Lung (tissue), 12 donors: ENCODE results near the gene ADPRH. TPM values are rescaled to one million over a fixed set of nuclear protein-coding genes. Genes with fewer than 3 reads are reported as not detected.

ENCODE experiments used
- ATAC-seq: fragments of 200-7000 bp; cut with Tn5 transposase; one replicate; pipeline ENCODE4 v1.9.1; 2020; ENCODE audit warnings: moderate number of reproducible peaks; ENCODE audit not compliant: insufficient read depth, low FRiP score
- DNase-seq, 3 donors: peaks; one replicate each; pipeline ENCODE4 v3.0.0-alpha.2; 2013 to 2017
- H3K27ac ChIP-seq, 2 donors: one replicate each; pipeline ENCODE4 v1.5.1; 2013; ENCODE audit warnings: mild to moderate bottlenecking in 2 of 2, moderate library complexity in 2 of 2, control low read depth in 1 of 2, inconsistent platforms in 1 of 2, low read depth in 1 of 2, low read length in 1 of 2
- H3K27me3 ChIP-seq, 3 donors: one replicate each; pipeline ENCODE4 v1.5.1; 2013; ENCODE audit warnings: low read length in 2 of 3; ENCODE audit not compliant: control insufficient read depth in 3 of 3, insufficient read depth in 3 of 3
- H3K36me3 ChIP-seq, 4 donors: one replicate each; pipeline ENCODE4 v1.5.1; 2013; ENCODE audit warnings: low read length in 4 of 4, mild to moderate bottlenecking in 1 of 4, moderate library complexity in 1 of 4; ENCODE audit not compliant: control insufficient read depth in 4 of 4, insufficient read depth in 4 of 4
- H3K4me1 ChIP-seq, 5 donors: one replicate each; pipeline ENCODE4 v1.5.1; 2013; ENCODE audit warnings: low read length in 5 of 5, mild to moderate bottlenecking in 2 of 5, moderate library complexity in 1 of 5; ENCODE audit not compliant: control insufficient read depth in 5 of 5, insufficient read depth in 5 of 5
- H3K4me3 ChIP-seq: one replicate; pipeline ENCODE4 v1.5.1; 2013; ENCODE audit warnings: mild to moderate bottlenecking, control low read depth, moderate library complexity
- H3K9ac ChIP-seq, 2 donors: one replicate each; pipeline ENCODE4 v1.5.1; 2013; ENCODE audit warnings: low read length in 2 of 2, control low read depth in 1 of 2; ENCODE audit not compliant: insufficient read depth in 1 of 2
- H3K9me3 ChIP-seq, 4 donors: one replicate each; pipeline ENCODE4 v1.5.1; 2013; ENCODE audit warnings: low read length in 3 of 4, mild to moderate bottlenecking in 1 of 4, moderate library complexity in 1 of 4; ENCODE audit not compliant: control insufficient read depth in 4 of 4, insufficient read depth in 3 of 4
- CTCF ChIP-seq: IDR thresholded peaks from 2 replicates; pipeline ENCODE4 v1.5.1; 2012; ENCODE audit warnings: mild to moderate bottlenecking; ENCODE audit errors: control extremely low read depth, extremely low read depth
- WGBS, 2 donors: extraction: QIAGEN DNeasy Blood & Tissue Kit; methylation state at CpG; one replicate each; pipeline ENCODE4 v1.1.7; 2013; 5-methylcytosine and 5-hydroxymethylcytosine counted together
- polyA plus RNA-seq, 2 donors: library from polyadenylated mRNA; stranded (reverse); fragments of 200-250 nt; gene quantifications; one replicate each; pipeline ENCODE4 v1.2.1, GENCODE V29; 2013
- total RNA-seq, 2 donors: library from RNA; depleted of rRNA in 1 of 2; stranded (reverse); fragments of >200 nt in 1 of 2; gene quantifications; one replicate each; pipeline ENCODE4 v1.2.1, GENCODE V29; 2014 to 2021
- donor health status: control.
- donor health status: control.
- donor health status: Bipolar disorder and iron deficiency.
- donor health status: healthy.
- donor health status: DM: yes; HTN: yes; CAD: no.

ADPRH gene
- total and polyA plus RNA-seq, 4 donors, result 5.4 to 26.3 (median 14.2) TPM

- Histone ChIP-seq H3K4me3 (no peak overlapping the region), H3K9ac (no peak overlapping the region), H3K27ac (no peak overlapping the region), H3K36me3 (peaks cover 0 to 7% (median 5%) of the 10 kb centered on the region in 4 donors), H3K9me3 (peaks cover 0 to 4% (median 0%) of the 10 kb centered on the region in 4 donors), H3K27me3 (no peaks in the 10 kb centered on the region), H3K4me1 (peaks cover 0 to 3% (median 0%) of the 10 kb centered on the region in 5 donors)
- ATAC-seq, result no peak
- TF ChIP-seq CTCF, result no peak
- WGBS, 2 donors, result 60 to 61% methylated on average over 3 of the region's 3 CpGs
- peak in 1 of 3 donors; percentile 10 for DNase-seq
These were observed 8.8 kb downstream of the ADPRH start for GRCh38 chr3:119588112-119588511.

DNA sequence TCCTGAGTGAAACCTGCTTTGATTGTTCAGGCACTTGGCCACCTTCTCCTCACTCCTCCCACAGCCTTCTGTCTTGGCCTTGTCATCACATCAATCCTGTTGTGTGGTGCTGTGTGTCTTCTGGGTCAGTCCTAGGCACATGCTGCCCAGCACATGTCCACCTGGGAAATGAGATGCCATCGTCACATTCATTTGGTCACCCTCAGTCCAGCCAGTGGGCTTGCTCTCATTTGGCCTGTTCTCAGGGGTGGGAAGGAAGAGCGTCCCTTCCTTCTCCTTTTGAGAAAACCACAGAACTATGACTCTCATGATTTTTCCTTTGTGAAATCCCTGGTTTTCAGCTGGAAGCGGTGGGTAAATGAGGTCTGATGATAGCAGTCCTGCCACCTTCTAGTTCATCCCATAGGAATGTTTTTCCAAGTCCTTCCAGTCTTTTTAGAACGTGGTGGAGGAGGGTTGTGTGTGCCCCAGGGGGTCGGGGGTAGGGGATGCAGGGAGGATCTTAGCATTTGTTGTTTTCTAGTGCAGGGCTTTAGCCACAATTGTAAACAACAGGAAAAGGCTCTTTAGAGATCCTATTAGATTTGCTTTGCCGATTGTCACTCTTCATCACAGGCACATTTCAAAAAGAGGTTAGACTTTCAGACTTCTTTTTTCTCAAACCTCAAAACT lies 9.9 kb downstream of the ADPRH start:
- WGBS, 2 donors, result 31 to 53% methylated on average over 6 of the region's 6 CpGs
- ATAC-seq, result peak; percentile 43
- no peak for TF ChIP-seq CTCF

GRCh38 chr3:119590706-119591105 lies 11.4 kb downstream of the ADPRH start:
- 97 to 98% methylated on average over 1 of the region's 1 CpG for WGBS, 2 donors
- peaks cover 0 to 5% (median 0%) of the 10 kb centered on the region in 5 donors for H3K4me1 ChIP-seq

More for the DNA sequence above, 9.9 kb downstream of the ADPRH start:
- Histone ChIP-seq H3K27me3 (no peaks in the 10 kb centered on the region), H3K36me3 (peaks cover 0 to 7% (median 5%) of the 10 kb centered on the region in 4 donors), H3K9me3 (peaks cover 0 to 4% (median 0%) of the 10 kb centered on the region in 4 donors), H3K4me3 (no peak overlapping the region), H3K4me1 (peaks cover 0 to 3% (median 0%) of the 10 kb centered on the region in 5 donors), H3K27ac (no peak overlapping the region), H3K9ac (no peak overlapping the region)
- no peak for DNase-seq

More at GRCh38 chr3:119590706-119591105, 11.4 kb downstream of the ADPRH start:
- H3K36me3 ChIP-seq, result peaks cover 0 to 7% (median 5%) of the 10 kb centered on the region in 4 donors
- H3K27me3 ChIP-seq, result no peaks in the 10 kb centered on the region
- H3K9me3 ChIP-seq, result peaks cover 0 to 4% (median 0%) of the 10 kb centered on the region in 4 donors
- ATAC-seq, result no peak
- no peak overlapping the region for H3K4me3 ChIP-seq
- H3K27ac ChIP-seq, result no peak overlapping the region
- DNase-seq, result no peak
- TF ChIP-seq CTCF, result no peak
- H3K9ac ChIP-seq, result no peak overlapping the region
